Lung (tissue), 12 donors: ENCODE measurements around the gene MDM4. TPM values are rescaled to one million over a fixed set of nuclear protein-coding genes. Genes with fewer than 3 reads are reported as not detected.

ENCODE experiments used
- ATAC-seq: fragments of 200-7000 bp; cut with Tn5 transposase; one replicate; pipeline ENCODE4 v1.9.1; 2020; ENCODE audit warnings: moderate number of reproducible peaks; ENCODE audit not compliant: insufficient read depth, low FRiP score
- DNase-seq, 3 donors: peaks; one replicate each; pipeline ENCODE4 v3.0.0-alpha.2; 2013 to 2017
- H3K27ac ChIP-seq, 2 donors: one replicate each; pipeline ENCODE4 v1.5.1; 2013; ENCODE audit warnings: mild to moderate bottlenecking in 2 of 2, moderate library complexity in 2 of 2, control low read depth in 1 of 2, inconsistent platforms in 1 of 2, low read depth in 1 of 2, low read length in 1 of 2
- H3K27me3 ChIP-seq, 3 donors: one replicate each; pipeline ENCODE4 v1.5.1; 2013; ENCODE audit warnings: low read length in 2 of 3; ENCODE audit not compliant: control insufficient read depth in 3 of 3, insufficient read depth in 3 of 3
- H3K36me3 ChIP-seq, 4 donors: one replicate each; pipeline ENCODE4 v1.5.1; 2013; ENCODE audit warnings: low read length in 4 of 4, mild to moderate bottlenecking in 1 of 4, moderate library complexity in 1 of 4; ENCODE audit not compliant: control insufficient read depth in 4 of 4, insufficient read depth in 4 of 4
- H3K4me1 ChIP-seq, 5 donors: one replicate each; pipeline ENCODE4 v1.5.1; 2013; ENCODE audit warnings: low read length in 5 of 5, mild to moderate bottlenecking in 2 of 5, moderate library complexity in 1 of 5; ENCODE audit not compliant: control insufficient read depth in 5 of 5, insufficient read depth in 5 of 5
- H3K4me3 ChIP-seq: one replicate; pipeline ENCODE4 v1.5.1; 2013; ENCODE audit warnings: mild to moderate bottlenecking, control low read depth, moderate library complexity
- H3K9ac ChIP-seq, 2 donors: one replicate each; pipeline ENCODE4 v1.5.1; 2013; ENCODE audit warnings: low read length in 2 of 2, control low read depth in 1 of 2; ENCODE audit not compliant: insufficient read depth in 1 of 2
- H3K9me3 ChIP-seq, 4 donors: one replicate each; pipeline ENCODE4 v1.5.1; 2013; ENCODE audit warnings: low read length in 3 of 4, mild to moderate bottlenecking in 1 of 4, moderate library complexity in 1 of 4; ENCODE audit not compliant: control insufficient read depth in 4 of 4, insufficient read depth in 3 of 4
- CTCF ChIP-seq: IDR thresholded peaks from 2 replicates; pipeline ENCODE4 v1.5.1; 2012; ENCODE audit warnings: mild to moderate bottlenecking; ENCODE audit errors: control extremely low read depth, extremely low read depth
- WGBS, 2 donors: extraction: QIAGEN DNeasy Blood & Tissue Kit; methylation state at CpG; one replicate each; pipeline ENCODE4 v1.1.7; 2013; 5-methylcytosine and 5-hydroxymethylcytosine counted together
- polyA plus RNA-seq, 2 donors: library from polyadenylated mRNA; stranded (reverse); fragments of 200-250 nt; gene quantifications; one replicate each; pipeline ENCODE4 v1.2.1, GENCODE V29; 2013
- total RNA-seq, 2 donors: library from RNA; depleted of rRNA in 1 of 2; stranded (reverse); fragments of >200 nt in 1 of 2; gene quantifications; one replicate each; pipeline ENCODE4 v1.2.1, GENCODE V29; 2014 to 2021
- donor health status: control.
- donor health status: control.
- donor health status: Bipolar disorder and iron deficiency.
- donor health status: healthy.
- donor health status: DM: yes; HTN: yes; CAD: no.

The MDM4 gene
- total and polyA plus RNA-seq, 4 donors, result 5.6 to 138 (median 38.9) TPM

DNA sequence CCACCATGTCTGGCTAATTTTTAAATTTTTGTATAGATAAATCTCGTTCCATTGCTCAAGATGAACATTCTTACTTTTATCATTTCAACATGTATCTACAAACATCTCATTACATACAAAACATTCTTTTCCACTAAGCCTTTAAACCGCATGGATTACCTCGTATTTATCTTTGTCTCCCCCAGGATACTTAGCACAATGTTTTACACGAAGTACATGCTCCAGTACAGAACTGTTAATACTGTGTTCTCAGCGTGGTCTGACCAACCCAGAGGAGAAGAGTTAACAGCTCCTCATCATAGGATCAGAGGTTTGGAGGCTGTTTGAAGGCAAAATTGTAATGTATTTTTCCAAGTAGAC, 29.0 kb upstream of the MDM4 start:
- H3K27me3 ChIP-seq, result no peaks in the 10 kb centered on the region
- H3K27ac ChIP-seq, result no peak overlapping the region
- DNase-seq (no peak), ATAC-seq (no peak)
- H3K36me3 ChIP-seq, result no peaks in the 10 kb centered on the region
- TF ChIP-seq CTCF, result no peak
- H3K9me3 ChIP-seq, result no peaks in the 10 kb centered on the region
- no peak overlapping the region for H3K4me3 ChIP-seq
- H3K9ac ChIP-seq, result no peak overlapping the region
- WGBS, 2 donors, result 65 to 86% methylated on average over 5 of the region's 5 CpGs
- peaks cover 0 to 15% (median 6%) of the 10 kb centered on the region in 5 donors for H3K4me1 ChIP-seq

DNA sequence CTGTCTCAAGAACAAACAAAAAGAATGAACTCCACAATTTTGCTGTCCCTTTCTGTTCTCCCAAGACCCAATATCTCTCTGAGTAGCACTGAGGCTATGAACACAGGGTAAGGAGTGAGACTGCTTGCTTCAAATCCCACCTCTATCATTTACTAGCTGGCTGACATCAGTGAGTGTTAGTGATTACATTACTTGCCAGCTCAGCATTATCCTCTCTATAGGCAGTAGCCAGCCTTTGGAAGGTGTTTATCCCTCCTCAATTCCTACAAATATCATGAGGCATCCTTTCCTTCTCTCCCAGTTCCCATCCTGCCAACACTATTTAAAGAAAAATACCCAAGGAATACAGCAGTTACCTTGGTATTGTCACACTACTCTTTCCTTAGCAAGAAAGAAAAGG, 24.6 kb upstream of the MDM4 start:
- Histone ChIP-seq H3K27me3 (peaks cover 0 to 4% (median 0%) of the 10 kb centered on the region in 3 donors), H3K27ac (peak overlapping the region in 1 of 2 donors; percentile 52), H3K4me1 (peaks cover 5 to 33% (median 11%) of the 10 kb centered on the region in 5 donors), H3K9me3 (no peaks in the 10 kb centered on the region), H3K4me3 (no peak overlapping the region), H3K9ac (no peak overlapping the region), H3K36me3 (no peaks in the 10 kb centered on the region)
- DNase-seq (no peak), ATAC-seq (no peak)
- no peak for TF ChIP-seq CTCF

DNA sequence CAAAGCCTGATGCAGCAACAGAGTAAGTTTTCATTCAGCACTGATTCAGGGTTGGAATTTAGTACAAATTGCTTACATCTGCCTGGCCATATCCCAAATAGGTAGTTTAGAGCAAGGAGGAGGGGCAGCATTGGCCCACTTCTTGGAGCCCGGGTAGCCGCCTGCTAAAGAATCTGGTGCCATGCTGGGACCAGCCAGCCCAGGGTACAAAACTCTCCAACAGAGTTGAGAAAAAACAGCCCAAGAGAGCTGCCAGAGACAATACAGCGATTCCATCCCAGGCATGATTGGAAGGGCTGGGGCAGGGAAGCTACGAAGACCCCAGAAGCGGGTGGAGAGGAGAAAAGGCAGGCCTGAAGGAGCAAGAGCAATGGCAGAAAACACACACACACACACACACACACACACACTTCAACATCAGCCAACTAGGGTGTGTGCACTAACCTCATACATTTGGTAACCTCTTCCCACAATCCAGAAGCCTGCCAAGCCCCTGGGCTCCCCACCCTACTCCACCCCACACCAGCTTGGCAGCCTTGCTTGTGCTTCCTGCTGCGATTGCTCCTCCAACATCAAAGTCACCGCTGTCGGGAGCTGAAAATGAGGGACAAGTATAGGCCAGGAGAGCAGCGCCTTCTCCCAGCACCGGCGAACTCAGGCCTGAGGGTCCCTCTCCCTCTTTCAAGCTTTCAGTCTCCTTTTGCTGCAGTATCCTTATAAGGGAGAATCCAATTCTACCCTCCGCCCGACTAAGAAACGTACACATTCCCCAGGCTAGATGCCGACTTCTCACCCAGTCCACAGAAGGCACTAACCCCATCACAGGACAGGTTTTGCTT, 22.8 kb upstream of the MDM4 start:
- Histone ChIP-seq H3K9ac (peak overlapping the region; percentile 37 to 73), H3K27me3 (peaks cover 0 to 4% (median 0%) of the 10 kb centered on the region in 3 donors), H3K9me3 (no peaks in the 10 kb centered on the region), H3K36me3 (no peaks in the 10 kb centered on the region), H3K4me3 (peak overlapping the region; percentile 94), H3K27ac (peak overlapping the region; percentile 68 to 94), H3K4me1 (peaks cover 5 to 33% (median 11%) of the 10 kb centered on the region in 5 donors)
- no peak for ATAC-seq
- WGBS, 2 donors, result 9 to 10% methylated on average over 15 of the region's 15 CpGs
- TF ChIP-seq CTCF, result no peak
- DNase-seq, result peak; percentile 79 to 84 (median 83)

DNA sequence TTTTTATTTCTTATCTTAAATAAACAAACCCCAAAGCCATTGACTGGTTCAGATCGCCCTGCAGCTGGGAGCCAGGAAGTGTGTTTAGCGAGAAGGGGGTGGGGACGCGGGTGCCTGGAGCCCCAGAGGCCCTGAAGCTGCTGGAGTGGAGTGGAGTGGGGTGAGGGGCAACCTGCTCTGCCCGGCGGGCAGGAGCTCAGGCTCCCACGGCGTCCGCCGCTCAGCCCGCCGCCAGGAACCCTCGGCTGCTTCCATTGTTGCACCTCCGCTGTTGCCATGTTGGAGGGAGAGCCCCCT, 22.3 kb upstream of the MDM4 start:
- peak overlapping the region; percentile 68 to 94 for H3K27ac ChIP-seq
- peaks cover 5 to 33% (median 11%) of the 10 kb centered on the region in 5 donors for H3K4me1 ChIP-seq
- DNase-seq (peak; percentile 82 to 88 (median 85)), ATAC-seq (peak; percentile 73)
- TF ChIP-seq CTCF, result no peak
- peak overlapping the region; percentile 94 for H3K4me3 ChIP-seq
- peaks cover 0 to 4% (median 0%) of the 10 kb centered on the region in 3 donors for H3K27me3 ChIP-seq
- H3K9me3 ChIP-seq, result no peaks in the 10 kb centered on the region
- 1% methylated on average over 14 of the region's 14 CpGs for WGBS, 2 donors
- peak overlapping the region; percentile 37 to 73 for H3K9ac ChIP-seq
- no peaks in the 10 kb centered on the region for H3K36me3 ChIP-seq
